Left ventricle myocardium superior (tissue), 1 donor: ENCODE data around the gene KCNQ1OT1. TPM values are rescaled to one million over a fixed set of nuclear protein-coding genes. Genes with fewer than 3 reads are reported as not detected.

Experiments
- ATAC-seq: fragments of 200-7000 bp; cut with Tn5 transposase; one replicate; pipeline ENCODE4 v1.9.1; 2020; ENCODE audit warnings: mild to moderate bottlenecking, moderate library complexity
- DNase-seq: peaks from one replicate; pipeline ENCODE4 v3.0.0-alpha.2; 2020
- intact Hi-C: fragments of 100-400 bp; cut with micrococcal nuclease; formaldehyde crosslinking; loops from one replicate; pipeline ENCODE4 v1.11.0; 2022
- total RNA-seq: library from RNA; stranded (reverse); fragmentation: NEBNext Ultra II Directional; extraction: Animal tissue kit (Norgen Biotek cat#: 25700); gene quantifications from one replicate; pipeline ENCODE4 v1.2.1, GENCODE V29; 2021
- donor health status: DM: no; HTN: yes; CAD: no; lungs with severe emphysema.

The KCNQ1OT1 gene
- total RNA-seq, 1 donor from 2014 or later, result 0.35 TPM

GRCh38 chr11:2725368-2726300 lies 25.8 kb upstream of the KCNQ1OT1 start:
- ATAC-seq (peak; percentile 72), DNase-seq (peak; percentile 83)
- intact Hi-C loops, result no loop called here

GRCh38 chr11:2724653-2725367 lies 25.0 kb upstream of the KCNQ1OT1 start:
- peak; percentile 76 for DNase-seq
- intact Hi-C loops, result no loop called here
- ATAC-seq, result peak; percentile 76

GRCh38 chr11:2724104-2724503 lies 24.3 kb upstream of the KCNQ1OT1 start:
- intact Hi-C loops, result no loop called here
- DNase-seq (no peak), ATAC-seq (no peak)

- ATAC-seq (no peak), DNase-seq (no peak)
- intact Hi-C loops, result no loop called here
Measured at GRCh38 chr11:2722955-2723354, 23.2 kb upstream of the KCNQ1OT1 start.

GRCh38 chr11:2721210-2721916 lies 21.6 kb upstream of the KCNQ1OT1 start:
- intact Hi-C loops, result no loop called here
- ATAC-seq (no peak), DNase-seq (no peak)

- peak; percentile 19 for DNase-seq
- intact Hi-C loops, result no loop called here
- no peak for ATAC-seq
Measured at GRCh38 chr11:2719831-2720590, 20.2 kb upstream of the KCNQ1OT1 start.

- DNase-seq, result peak; percentile 22
- intact Hi-C loops, result no loop called here
- no peak for ATAC-seq
Measured at GRCh38 chr11:2718817-2719438, 19.1 kb upstream of the KCNQ1OT1 start.

GRCh38 chr11:2717561-2718325 lies 17.9 kb upstream of the KCNQ1OT1 start:
- ATAC-seq (no peak), DNase-seq (peak; percentile 23)
- intact Hi-C loops, result no loop called here

- peak; percentile 50 for DNase-seq
- intact Hi-C loops, result no loop called here
- peak; percentile 68 for ATAC-seq
Measured at GRCh38 chr11:2716376-2717095, 16.7 kb upstream of the KCNQ1OT1 start.

GRCh38 chr11:2715716-2716350 lies 16.0 kb upstream of the KCNQ1OT1 start:
- DNase-seq (peak; percentile 24), ATAC-seq (no peak)
- intact Hi-C loops, result no loop called here

- intact Hi-C loops, result no loop called here
- ATAC-seq (no peak), DNase-seq (peak; percentile 20)
Measured at GRCh38 chr11:2714871-2715270, 15.1 kb upstream of the KCNQ1OT1 start.

GRCh38 chr11:2714463-2714800 lies 14.6 kb upstream of the KCNQ1OT1 start:
- ATAC-seq, result no peak
- intact Hi-C loops, result no loop called here
- no peak for DNase-seq

GRCh38 chr11:2713661-2714462 lies 14.1 kb upstream of the KCNQ1OT1 start:
- peak; percentile 15 for DNase-seq
- intact Hi-C loops, result no loop called here
- no peak for ATAC-seq

- no peak for ATAC-seq
- intact Hi-C loops, result no loop called here
- no peak for DNase-seq
Measured at GRCh38 chr11:2713094-2713493, 13.3 kb upstream of the KCNQ1OT1 start.

GRCh38 chr11:2711161-2711560 lies 11.4 kb upstream of the KCNQ1OT1 start:
- DNase-seq (no peak), ATAC-seq (no peak)
- intact Hi-C loops, result no loop called here

- peak; percentile 61 for ATAC-seq
- intact Hi-C loops, result no loop called here
- no peak for DNase-seq
Measured at GRCh38 chr11:2709429-2709828, 9.6 kb upstream of the KCNQ1OT1 start.
